Pons (tissue), 1 donor: Measurements from ENCODE around the gene ANXA6.

Experiments used
- DNase-seq: peaks from one replicate; pipeline ENCODE4 v3.0.0-alpha.2; 2016; ENCODE audit warnings: low spot score

ANXA6 gene

DNA sequence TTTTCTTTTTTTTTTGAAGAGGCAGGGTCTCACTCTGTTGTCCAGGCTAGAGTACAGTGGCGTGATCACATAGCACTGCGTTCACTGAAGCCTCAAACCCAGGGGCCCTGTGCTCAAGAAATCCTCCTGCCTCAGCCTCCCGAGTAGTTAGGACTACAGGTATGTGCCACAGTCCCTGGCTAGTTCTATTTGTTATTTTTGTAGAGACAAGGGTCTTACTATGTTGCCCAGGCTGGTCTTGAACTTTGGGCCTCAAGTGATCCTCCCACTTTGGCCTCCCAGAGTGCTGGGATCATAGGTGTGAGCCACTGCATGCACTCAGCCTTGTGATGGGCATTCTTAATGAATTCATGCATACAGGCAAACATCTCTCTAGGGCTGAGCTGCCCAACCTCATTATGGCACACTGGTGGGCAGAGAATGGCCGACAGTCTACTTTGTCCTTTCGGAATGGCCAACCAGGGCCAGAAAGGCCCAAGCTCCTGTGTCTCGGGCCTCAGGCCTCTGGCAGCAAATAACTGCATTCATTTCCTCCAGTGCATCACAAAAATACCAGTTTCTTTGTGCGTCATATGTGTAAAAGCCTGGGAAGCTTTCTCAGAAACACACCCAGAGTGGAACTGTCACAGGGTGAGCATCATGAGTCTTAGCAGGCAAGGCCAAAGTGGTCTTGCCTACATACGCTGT is 27.2 kb downstream of the ANXA6 start:
- DNase-seq = no peak

- no peak for DNase-seq
These were observed 28.8 kb downstream of the ANXA6 start for GRCh38 chr5:151128817-151129216.

- no peak for DNase-seq
These were observed 29.7 kb downstream of the ANXA6 start for GRCh38 chr5:151127926-151128325.

GRCh38 chr5:151126199-151126645 is 31.4 kb downstream of the ANXA6 start:
- peak; percentile 67 for DNase-seq

GRCh38 chr5:151125421-151125820 is 32.2 kb downstream of the ANXA6 start:
- peak; percentile 50 for DNase-seq

- no peak for DNase-seq
These were observed 33.5 kb downstream of the ANXA6 start for GRCh38 chr5:151123897-151124751.

- no peak for DNase-seq
These were observed 34.8 kb downstream of the ANXA6 start for GRCh38 chr5:151122828-151123227.

GRCh38 chr5:151121665-151122064 is 35.9 kb downstream of the ANXA6 start:
- peak; percentile 23 for DNase-seq

- no peak for DNase-seq
These were observed 36.5 kb downstream of the ANXA6 start for GRCh38 chr5:151121095-151121494.

DNA sequence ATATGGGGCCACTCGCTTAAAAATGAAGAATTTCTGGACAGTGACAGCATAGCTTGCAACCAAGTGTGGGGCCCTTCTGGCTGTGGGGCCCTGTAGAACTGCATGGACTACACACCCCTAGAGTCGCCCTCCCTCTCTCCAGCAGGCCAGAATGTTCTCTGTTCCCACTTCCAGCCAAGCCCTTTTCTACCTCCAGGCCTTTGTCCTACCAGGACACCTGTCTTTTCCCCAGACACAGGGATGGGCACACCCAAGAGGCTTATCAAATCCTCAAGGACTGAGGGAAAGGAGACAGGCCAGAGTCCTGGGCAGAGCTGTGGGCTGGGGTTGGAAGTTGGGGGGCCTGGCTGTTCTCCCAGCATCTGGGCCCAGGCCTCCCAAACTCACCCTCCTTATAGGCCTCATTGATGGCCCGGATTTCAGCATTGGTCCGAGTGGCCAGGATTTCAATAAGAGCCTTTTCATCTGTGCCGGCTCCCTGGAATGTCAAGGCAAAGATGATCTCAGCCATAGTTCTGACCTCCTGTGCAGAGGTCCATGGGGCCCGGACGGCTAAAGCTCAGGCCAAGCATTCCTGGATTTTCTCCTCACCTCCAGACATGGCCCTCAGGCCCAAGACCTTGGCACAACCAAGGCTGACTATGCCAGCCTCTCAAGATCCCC is 38.5 kb downstream of the ANXA6 start:
- no peak for DNase-seq

- peak; percentile 58 for DNase-seq
These were observed 42.2 kb downstream of the ANXA6 start for GRCh38 chr5:151115272-151115905.

DNA sequence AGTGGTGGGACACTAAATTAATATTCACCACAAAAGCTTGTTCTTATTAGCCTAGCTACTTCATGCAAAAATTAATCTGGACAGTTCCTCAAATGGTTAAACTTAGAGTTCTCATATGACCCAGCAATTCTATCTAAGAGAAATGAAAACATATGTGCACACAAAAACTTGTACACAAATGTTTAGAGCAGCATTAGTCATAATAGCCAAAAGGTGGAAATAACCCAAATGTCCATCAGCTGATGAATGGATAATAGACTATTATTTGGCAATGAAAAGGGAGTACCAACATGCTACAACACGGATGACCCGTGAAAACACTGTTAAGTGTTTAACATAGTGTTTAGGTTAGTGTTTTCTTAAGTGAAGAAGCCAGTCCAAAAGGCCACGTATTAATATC is 43.9 kb downstream of the ANXA6 start:
- no peak for DNase-seq

DNA sequence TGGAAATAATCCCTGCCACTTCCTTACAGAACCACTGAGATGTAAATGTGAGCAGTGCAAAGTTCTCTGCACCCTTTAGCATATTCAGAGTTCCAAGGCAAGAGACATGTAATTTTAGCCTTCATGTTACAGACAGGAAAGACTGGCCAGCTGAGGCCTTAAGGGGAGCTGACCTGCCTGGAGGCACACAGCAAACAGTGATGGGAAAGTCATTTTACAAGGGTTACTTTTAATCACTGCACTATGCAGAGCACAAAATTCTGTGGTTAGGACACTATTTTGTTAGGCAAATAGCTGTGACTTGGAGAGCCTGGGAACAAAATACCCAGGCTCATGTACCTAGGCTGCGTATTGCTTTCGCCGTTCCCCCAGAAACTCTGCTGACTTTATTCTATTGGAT is 46.6 kb downstream of the ANXA6 start:
- no peak for DNase-seq

DNA sequence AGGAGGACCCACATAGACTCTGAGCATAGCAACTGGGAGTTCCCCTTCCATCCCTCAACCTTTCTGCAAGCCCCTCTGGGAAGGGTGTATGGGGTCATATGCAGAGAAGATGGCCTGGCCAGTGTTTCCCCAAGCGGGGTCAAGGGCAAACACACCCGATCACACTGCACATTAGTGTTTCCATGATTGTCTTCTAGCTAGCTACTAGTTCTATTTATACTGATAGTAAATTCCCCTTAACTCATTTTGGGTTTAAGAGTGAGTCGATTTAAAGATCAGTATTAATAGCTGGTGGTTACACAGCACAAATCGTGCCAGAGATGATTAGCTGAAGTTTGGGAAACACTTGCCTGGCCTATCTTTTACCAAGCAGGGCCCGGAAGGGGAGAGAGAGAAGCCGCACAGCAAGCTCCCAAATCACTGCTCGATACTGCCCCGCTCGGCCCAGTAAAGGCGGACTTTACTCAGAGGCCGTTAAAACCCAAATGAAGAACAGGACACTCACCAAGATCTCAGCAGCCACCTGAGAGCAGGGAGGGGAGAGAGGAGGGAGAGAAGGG is 47.4 kb downstream of the ANXA6 start:
- no peak for DNase-seq

DNA sequence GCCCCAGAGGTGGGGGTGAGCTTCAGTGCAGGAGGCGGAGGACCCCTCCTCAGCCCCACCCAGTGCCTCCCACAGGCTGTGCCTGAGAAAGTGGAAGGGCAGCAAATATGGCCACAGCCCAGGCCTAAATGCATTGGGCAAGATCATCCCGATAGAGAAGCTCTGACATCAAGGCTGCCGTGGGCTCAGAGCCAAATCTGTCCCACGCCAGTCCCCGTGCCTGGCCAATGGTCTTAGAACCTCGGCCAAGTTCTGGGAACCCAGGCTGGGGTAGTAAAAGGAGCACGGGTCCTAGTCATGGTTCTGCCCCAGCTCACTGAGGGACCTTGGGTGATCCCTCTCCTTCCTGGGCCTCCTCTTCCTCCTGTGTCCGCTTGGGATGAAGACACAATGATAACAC is 49.0 kb downstream of the ANXA6 start:
- no peak for DNase-seq

GRCh38 chr5:151107738-151108520 is 49.6 kb downstream of the ANXA6 start:
- DNase-seq = no peak

GRCh38 chr5:151107084-151107483 is 50.5 kb downstream of the ANXA6 start:
- DNase-seq = no peak

- DNase-seq = no peak
These were observed 51.1 kb downstream of the ANXA6 start for GRCh38 chr5:151106509-151106908.

DNA sequence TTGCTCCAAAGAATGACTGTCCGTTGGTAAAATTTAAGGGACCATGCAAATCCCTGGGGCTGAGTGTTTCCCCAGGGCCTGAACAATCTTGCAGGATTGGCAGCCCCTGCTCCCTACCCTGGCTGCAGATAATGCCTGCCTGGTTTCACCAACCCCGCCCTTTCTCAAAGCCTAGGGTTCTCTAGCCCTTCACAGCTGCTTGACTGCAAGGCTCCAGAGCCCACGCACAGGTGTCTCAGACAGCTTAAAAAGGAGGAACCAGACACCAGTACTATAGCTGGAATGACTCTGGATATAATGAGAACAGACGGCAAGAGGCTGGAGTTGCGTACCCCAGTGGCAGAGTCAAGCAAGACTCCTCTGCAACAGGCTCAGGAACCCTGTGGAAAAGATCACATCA is 51.5 kb downstream of the ANXA6 start:
- no peak for DNase-seq

GRCh38 chr5:151105561-151105960 is 52.0 kb downstream of the ANXA6 start:
- DNase-seq = no peak

DNA sequence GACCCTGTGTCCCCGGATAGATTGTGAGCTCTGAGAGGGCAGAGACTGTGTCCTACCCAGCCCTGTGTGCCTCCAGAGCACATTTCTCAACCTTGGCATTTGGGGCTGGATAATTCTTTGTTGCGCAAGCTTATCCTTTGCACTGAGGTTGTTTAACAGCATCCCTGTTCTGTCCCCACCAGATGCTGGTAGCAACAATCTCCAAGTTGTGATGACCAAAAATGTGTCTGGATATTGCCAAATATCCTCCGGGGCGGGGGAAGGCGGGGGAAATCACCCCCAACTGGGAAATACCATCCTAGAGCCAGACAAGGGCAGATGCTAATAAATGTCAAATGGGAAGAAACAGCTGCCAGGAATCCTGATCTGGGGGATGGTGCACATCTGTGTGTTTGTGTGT is 52.8 kb downstream of the ANXA6 start:
- no peak for DNase-seq
